ENCODE data around the gene IFNL1.
"Not testable (repeated sequence)": the region's sequence is repeated elsewhere in the genome, so short reads cannot be mapped to it uniquely, and the experiment has no call there.

Gene IFNL1

GRCh38 chr19:39263912-39264305 is 32.3 kb upstream of the IFNL1 start:
- TF ChIP-seq POLR2A (IDR thresholded peaks at IDR 0.05; ENCODE audit: low read length) (no peak), GATA1 (IDR thresholded peaks at IDR 0.05; ENCODE audit: low read depth, low read length) (no peak)

GRCh38 chr19:39264306-39265290 is 31.6 kb upstream of the IFNL1 start:
- no peak for DNase-seq
- no peak for TF ChIP-seq POLR2A (IDR thresholded peaks at IDR 0.05; ENCODE audit: low read length)
- TF ChIP-seq GATA1 (IDR thresholded peaks at IDR 0.05; ENCODE audit: low read depth, low read length) = no peak

More at GRCh38 chr19:39263912-39264305, 32.3 kb upstream of the IFNL1 start:
- DNase-seq = no peak

DNA sequence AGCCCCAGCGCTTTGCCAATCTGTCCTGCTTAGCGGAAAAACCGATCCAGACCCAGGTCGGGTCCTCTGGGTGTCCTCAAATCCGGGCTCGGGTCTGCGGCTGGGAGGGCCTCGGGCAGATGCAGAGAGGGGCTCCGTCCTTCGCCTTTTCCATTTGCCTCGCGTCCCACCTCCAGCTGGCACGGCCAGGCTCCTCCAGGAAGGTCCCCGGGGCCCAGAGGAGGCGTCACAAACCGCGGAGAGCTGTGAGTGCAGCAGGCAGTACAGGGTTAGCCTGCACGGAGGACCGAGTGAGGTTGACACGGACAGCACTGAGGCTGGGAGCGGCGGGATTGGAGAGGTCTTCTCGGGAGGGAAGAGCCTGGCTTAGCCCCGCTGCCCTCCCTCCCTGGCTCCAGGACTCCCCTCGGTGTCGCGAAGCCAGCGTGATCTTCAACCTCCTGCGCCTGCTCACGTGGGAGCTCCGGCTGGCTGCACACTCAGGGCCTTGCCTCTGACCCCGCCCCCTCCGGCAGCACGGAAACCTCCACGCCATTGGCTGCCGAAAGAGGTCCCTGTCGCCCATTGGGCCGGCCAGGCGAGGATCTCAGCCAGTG is 30.8 kb upstream of the IFNL1 start:
- no peak for TF ChIP-seq GATA1 (IDR thresholded peaks at IDR 0.05; ENCODE audit: low read depth, low read length)
- TF ChIP-seq POLR2A (IDR thresholded peaks at IDR 0.05; ENCODE audit: low read length) = no peak

DNA sequence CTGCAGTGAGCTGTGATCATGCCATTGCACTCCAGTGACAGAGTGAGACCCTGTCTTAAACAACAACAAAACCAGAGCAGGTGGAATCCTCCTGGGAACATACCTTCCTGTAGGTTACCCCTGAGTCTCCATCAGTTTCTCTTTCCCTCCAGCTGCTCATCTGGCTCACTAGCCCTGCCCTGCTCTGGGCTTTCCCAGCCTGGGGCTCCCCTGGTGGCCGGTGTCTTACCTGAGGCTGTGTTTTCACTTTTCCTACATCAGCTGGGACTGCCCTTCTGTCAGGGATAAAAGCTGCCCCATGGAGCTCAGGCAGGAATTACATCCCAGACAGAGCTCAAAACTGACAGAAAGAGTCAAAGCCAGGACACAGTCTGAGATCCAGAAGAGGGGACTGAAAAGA is 28.1 kb upstream of the IFNL1 start, which contains the start of gene IFNL2:
Gene IFNL2, plus strand, starts transcription at position 312 of the 400 bp plus-strand sequence. CDS start 173 bp downstream, outside the sequence.
- not testable (repeated sequence) for DNase-seq

More for the DNA sequence above, 30.8 kb upstream of the IFNL1 start:
- no peak for DNase-seq

DNA sequence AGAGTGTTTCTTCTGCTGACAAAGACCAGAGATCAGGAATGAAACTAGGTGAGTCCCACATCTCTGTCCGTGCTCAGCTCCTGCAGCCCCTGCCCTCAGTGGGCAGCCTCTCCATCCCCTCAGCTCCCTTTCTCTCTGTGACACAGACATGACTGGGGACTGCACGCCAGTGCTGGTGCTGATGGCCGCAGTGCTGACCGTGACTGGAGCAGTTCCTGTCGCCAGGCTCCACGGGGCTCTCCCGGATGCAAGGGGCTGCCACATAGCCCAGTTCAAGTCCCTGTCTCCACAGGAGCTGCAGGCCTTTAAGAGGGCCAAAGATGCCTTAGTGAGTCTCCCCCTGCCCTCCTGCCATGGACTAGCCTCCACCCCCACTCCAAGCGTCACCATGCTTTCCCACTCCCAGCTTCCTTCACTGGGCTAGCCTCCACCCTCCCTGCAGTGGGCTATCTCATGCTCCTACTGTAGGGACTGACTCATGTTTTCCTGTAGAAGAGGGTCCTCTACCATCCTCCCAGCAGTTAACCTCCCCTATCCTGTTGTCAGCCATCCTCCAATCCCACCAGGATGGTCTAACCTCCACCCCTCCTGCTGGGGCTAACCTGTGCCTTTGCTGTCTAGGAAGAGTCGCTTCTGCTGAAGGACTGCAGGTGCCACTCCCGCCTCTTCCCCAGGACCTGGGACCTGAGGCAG is 27.5 kb upstream of the IFNL1 start:
- DNase-seq = not testable (repeated sequence)

DNA sequence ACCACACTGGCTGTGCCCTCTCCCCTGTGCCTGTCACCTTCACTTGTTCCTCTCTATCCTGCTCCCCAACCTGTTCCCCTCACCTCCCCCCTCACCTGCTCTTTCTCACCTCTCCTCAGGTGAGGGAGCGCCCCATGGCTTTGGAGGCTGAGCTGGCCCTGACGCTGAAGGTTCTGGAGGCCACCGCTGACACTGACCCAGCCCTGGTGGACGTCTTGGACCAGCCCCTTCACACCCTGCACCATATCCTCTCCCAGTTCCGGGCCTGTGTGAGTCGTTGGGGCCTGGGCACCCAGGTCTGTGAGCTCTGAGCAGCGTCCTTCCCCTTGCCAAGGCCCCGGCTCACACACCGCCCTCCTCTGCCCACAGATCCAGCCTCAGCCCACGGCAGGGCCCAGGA is 26.8 kb upstream of the IFNL1 start:
- not testable (repeated sequence) for DNase-seq

DNA sequence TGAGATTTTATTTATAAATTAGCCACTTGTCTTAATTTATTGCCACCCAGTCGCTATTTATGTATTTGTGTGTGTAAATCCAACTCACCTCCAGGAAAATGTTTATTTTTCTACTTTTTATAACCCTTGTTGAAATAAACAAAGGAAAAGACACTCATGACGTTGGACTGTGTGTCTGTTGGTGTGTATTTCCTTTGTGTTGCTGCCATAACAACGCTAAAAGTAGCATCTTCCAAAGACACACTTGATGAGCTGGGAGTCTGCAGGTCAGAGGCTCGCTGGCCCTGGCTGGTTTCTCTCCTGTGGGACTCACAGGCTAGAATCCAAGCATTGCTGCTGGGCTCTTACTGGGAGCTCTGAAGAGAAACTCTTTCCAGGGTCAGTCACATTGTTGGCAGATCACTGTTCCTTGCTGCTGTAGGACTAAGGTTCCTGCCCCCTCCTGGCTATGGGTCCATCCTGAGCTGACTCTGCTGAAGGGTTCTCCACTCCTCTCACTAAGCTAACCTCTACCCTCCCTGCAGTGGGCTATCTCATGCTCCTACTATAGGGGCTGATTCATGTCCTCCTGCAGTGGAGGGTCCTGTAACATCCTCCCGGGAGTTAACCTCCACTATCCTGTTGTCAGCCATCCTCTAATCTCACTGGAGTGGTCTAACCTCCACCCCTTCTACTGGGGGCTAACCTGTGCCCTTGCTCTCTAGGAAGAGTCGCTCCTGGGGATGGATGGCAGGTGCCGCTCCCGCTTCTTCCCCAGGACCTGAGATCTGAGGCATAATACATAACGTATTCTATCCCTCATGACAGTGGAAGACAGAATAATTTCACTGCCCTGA is 26.0 kb upstream of the IFNL1 start:
- no peak for DNase-seq
- TF ChIP-seq GATA1 (IDR thresholded peaks at IDR 0.05; ENCODE audit: low read depth, low read length) (no peak), POLR2A (IDR thresholded peaks at IDR 0.05; ENCODE audit: low read length) (no peak)

DNA sequence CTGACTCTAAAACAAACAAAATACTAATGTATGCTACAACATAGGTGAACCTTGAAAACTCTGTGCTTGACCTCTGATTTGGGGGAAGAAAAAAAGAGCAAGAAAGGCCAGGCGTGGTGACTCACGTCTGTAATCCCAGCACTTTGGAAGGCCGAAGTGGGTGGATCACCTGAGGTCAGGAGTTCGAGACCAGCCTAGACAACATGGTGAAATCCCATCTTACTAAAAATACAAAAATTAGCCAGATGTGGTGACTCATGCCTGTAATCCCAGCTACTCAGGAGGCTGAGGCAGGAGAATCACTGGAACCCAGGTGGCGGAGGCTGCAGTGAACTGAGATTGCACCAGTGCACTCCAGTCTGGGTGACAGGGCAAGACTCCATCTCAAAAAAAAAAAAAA is 22.3 kb upstream of the IFNL1 start:
- DNase-seq = not testable (repeated sequence)

DNA sequence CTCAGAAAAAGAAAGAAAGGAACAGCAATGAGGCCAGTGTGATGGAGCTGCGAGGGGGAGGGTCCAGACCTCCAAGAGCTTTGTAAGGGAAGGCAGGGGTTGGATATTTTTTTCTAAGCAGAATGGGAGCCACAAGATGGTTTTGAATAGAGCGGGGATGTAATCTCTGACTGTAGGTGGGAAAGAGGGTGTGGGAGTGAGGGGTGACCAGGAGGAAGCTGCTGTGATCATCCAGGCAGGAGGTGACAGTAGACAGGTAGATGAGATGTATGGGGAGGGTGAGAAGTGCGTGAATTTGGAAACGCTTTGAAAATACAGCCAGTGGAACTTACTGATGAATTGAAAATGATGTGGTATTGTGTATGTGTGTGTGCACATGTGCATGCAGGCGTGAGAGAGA is 20.6 kb upstream of the IFNL1 start:
- TF ChIP-seq POLR2A (IDR thresholded peaks at IDR 0.05; ENCODE audit: low read length) (no peak), GATA1 (IDR thresholded peaks at IDR 0.05; ENCODE audit: low read depth, low read length) (no peak)
- no peak for DNase-seq

- no peak for DNase-seq
- TF ChIP-seq POLR2A (IDR thresholded peaks at IDR 0.05; ENCODE audit: low read length) (no peak), GATA1 (IDR thresholded peaks at IDR 0.05; ENCODE audit: low read depth, low read length) (no peak)
Measured at GRCh38 chr19:39276740-39277139, 19.5 kb upstream of the IFNL1 start.

GRCh38 chr19:39277598-39277997 is 18.6 kb upstream of the IFNL1 start:
- TF ChIP-seq GATA1 (IDR thresholded peaks at IDR 0.05; ENCODE audit: low read depth, low read length) (no peak), POLR2A (IDR thresholded peaks at IDR 0.05; ENCODE audit: low read length) (no peak)
- DNase-seq = no peak

- TF ChIP-seq GATA1 (IDR thresholded peaks at IDR 0.05; ENCODE audit: low read depth, low read length) (no peak), POLR2A (IDR thresholded peaks at IDR 0.05; ENCODE audit: low read length) (no peak)
- no peak for DNase-seq
Measured at GRCh38 chr19:39282021-39282420, 14.2 kb upstream of the IFNL1 start.

- TF ChIP-seq GATA1 (IDR thresholded peaks at IDR 0.05; ENCODE audit: low read depth, low read length) = no peak
- TF ChIP-seq POLR2A (IDR thresholded peaks at IDR 0.05; ENCODE audit: low read length) = no peak
Measured at GRCh38 chr19:39284032-39284431, 12.2 kb upstream of the IFNL1 start.

DNA sequence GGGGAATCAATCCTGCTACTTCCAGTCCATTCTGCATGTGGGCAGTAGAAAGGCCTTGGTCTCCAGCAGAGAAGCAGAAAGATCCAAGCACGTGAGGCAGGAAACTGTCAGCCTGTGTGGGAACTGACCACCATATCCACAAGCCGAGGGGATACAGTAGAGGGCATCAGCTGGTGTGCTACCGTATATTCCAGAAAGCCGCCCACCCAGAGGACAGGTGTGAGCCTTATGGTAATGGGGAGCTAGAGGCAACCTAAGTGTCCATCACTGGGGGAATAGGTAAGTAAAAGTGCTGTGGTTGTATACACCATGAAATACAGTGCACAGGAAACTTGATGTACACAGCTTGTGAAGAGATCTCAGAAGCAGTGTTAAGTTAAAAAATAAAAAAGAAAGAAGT is 2.8 kb upstream of the IFNL1 start:
- DNase-seq = no peak
- TF ChIP-seq GATA1 (IDR thresholded peaks at IDR 0.05; ENCODE audit: low read depth, low read length) (no peak), POLR2A (IDR thresholded peaks at IDR 0.05; ENCODE audit: low read length) (no peak)

More at GRCh38 chr19:39284032-39284431, 12.2 kb upstream of the IFNL1 start:
- DNase-seq = no peak
